GM23338 (cell line): Measurements from ENCODE around the gene ADAD2. TPM values are rescaled to one million over a fixed set of nuclear protein-coding genes. Genes with fewer than 3 reads are reported as not detected.

ENCODE experiments used
- ATAC-seq: fragments of 200-7000 bp; cut with Tn5 transposase; 3 replicates; pipeline ENCODE4 v1.9.1; 2020
- DNase-seq: peaks from one replicate; pipeline ENCODE4 v3.0.0-alpha.2; 2015; ENCODE audit warnings: low spot score
- H2AFZ ChIP-seq: fragments of 200-600 bp; sonication (generic); 2 replicates; pipeline ENCODE4 v1.8.0; 2016; ENCODE audit warnings: antibody characterized with exemption, mild to moderate bottlenecking, moderate library complexity
- H3F3A ChIP-seq: fragments of 200-600 bp; sonication (generic); replicated peaks from 2 replicates; pipeline ENCODE4 v1.8.0; 2017; ENCODE audit warnings: antibody characterized with exemption, mixed run types, low read depth
- H3K27ac ChIP-seq: fragments of 200-600 bp; sonication (generic); 2 replicates; pipeline ENCODE4 v1.6.1; 2016; ENCODE audit warnings: low read depth
- H3K27me3 ChIP-seq: fragments of 200-600 bp; sonication (generic); 2 replicates; pipeline ENCODE4 v1.8.0; 2016; ENCODE audit warnings: mild to moderate bottlenecking, mixed run types, moderate library complexity; ENCODE audit not compliant: insufficient read depth
- H3K36me3 ChIP-seq: fragments of 200-600 bp; sonication (generic); 2 replicates; pipeline ENCODE4 v1.8.0; 2016; ENCODE audit warnings: mild to moderate bottlenecking; ENCODE audit not compliant: insufficient read depth
- H3K4me1 ChIP-seq: fragments of 200-600 bp; sonication (generic); 2 replicates; pipeline ENCODE4 v1.8.0; 2016; ENCODE audit warnings: mild to moderate bottlenecking, moderate library complexity; ENCODE audit not compliant: insufficient read depth
- H3K4me2 ChIP-seq: fragments of 200-600 bp; sonication (generic); 2 replicates; pipeline ENCODE4 v1.7.1; 2017; ENCODE audit warnings: mixed run types
- H3K4me3 ChIP-seq: fragments of 200-600 bp; sonication (generic); 2 replicates; pipeline ENCODE4 v1.6.1; 2016; ENCODE audit warnings: mixed run types
- H3K79me2 ChIP-seq: fragments of 200-600 bp; sonication (generic); replicated peaks from 2 replicates; pipeline ENCODE4 v1.8.0; 2017; ENCODE audit warnings: mild to moderate bottlenecking; ENCODE audit not compliant: insufficient read depth
- H3K9me2 ChIP-seq: fragments of 200-600 bp; sonication (generic); 2 replicates; pipeline ENCODE4 v1.8.0; 2017; ENCODE audit not compliant: insufficient read depth
- H4K20me1 ChIP-seq: fragments of 200-600 bp; sonication (generic); replicated peaks from 2 replicates; pipeline ENCODE4 v1.8.0; 2017; ENCODE audit warnings: mild to moderate bottlenecking; ENCODE audit not compliant: insufficient read depth
- H3K27ac Mint-ChIP-seq: 2 replicates; pipeline ENCODE4 v1.8.0; 2020; ENCODE audit warnings: inconsistent platforms, mild to moderate bottlenecking, moderate library complexity, mixed read lengths
- H3K27me3 Mint-ChIP-seq: 3 replicates; pipeline ENCODE4 v1.8.0; 2022; ENCODE audit warnings: low read depth, mild to moderate bottlenecking, moderate library complexity, mixed read lengths, inconsistent platforms; ENCODE audit not compliant: insufficient read depth, poor library complexity
- H3K36me3 Mint-ChIP-seq: 3 replicates; pipeline ENCODE4 v1.8.0; 2021; ENCODE audit warnings: low read depth, mild to moderate bottlenecking, inconsistent platforms, moderate library complexity, mixed read lengths
- H3K4me1 Mint-ChIP-seq: 3 replicates; pipeline ENCODE4 v1.8.0; 2020; ENCODE audit warnings: mild to moderate bottlenecking, inconsistent platforms, mixed read lengths
- H3K4me3 Mint-ChIP-seq: 3 replicates; pipeline ENCODE4 v1.8.0; 2021; ENCODE audit warnings: moderate library complexity, mild to moderate bottlenecking, inconsistent platforms, mixed read lengths
- H3K9me3 Mint-ChIP-seq: 3 replicates; pipeline ENCODE4 v1.8.0; 2020; ENCODE audit warnings: moderate library complexity, mild to moderate bottlenecking, inconsistent platforms, mixed read lengths
- CTCF ChIP-seq, 2 experiments: fragments of 200-600 bp in 1 of 2; sonication (generic) in 1 of 2; conservative IDR thresholded peaks; 2 replicates each; pipeline versions ENCODE4 v1.5.1 to v1.6.1; 2016 to 2017; ENCODE audit warnings: antibody characterized with exemption in 2 of 2, low read depth in 2 of 2, mild to moderate bottlenecking in 2 of 2, moderate library complexity in 1 of 2
- ETS1 ChIP-seq: IDR thresholded peaks from 2 replicates; pipeline ENCODE4 v1.6.1; 2016; ENCODE audit warnings: antibody characterized with exemption
- EZH2 ChIP-seq: fragments of 200-600 bp; sonication (generic); IDR thresholded peaks from one replicate; pipeline ENCODE4 v1.8.0; 2017; ENCODE audit warnings: antibody characterized with exemption, mild to moderate bottlenecking, low read depth; ENCODE audit not compliant: unreplicated experiment
- EZH2phosphoT487 ChIP-seq: fragments of 200-600 bp; sonication (generic); IDR thresholded peaks from one replicate; pipeline ENCODE4 v1.8.1; 2018; ENCODE audit warnings: antibody characterized with exemption; ENCODE audit not compliant: unreplicated experiment
- JUNB ChIP-seq: IDR thresholded peaks from one replicate; pipeline ENCODE4 v1.6.1; 2016; ENCODE audit warnings: antibody characterized with exemption; ENCODE audit not compliant: unreplicated experiment
- REST ChIP-seq: IDR thresholded peaks from one replicate; pipeline ENCODE4 v1.6.1; 2018; ENCODE audit warnings: antibody characterized with exemption; ENCODE audit not compliant: unreplicated experiment
- STAT1 ChIP-seq: IDR thresholded peaks from one replicate; pipeline ENCODE4 v1.6.1; 2016; ENCODE audit warnings: antibody characterized with exemption; ENCODE audit not compliant: unreplicated experiment
- ZNF114 ChIP-seq: fragments of 250-450 bp; sonication (Bioruptor Pico); IDR thresholded peaks from 2 replicates; pipeline ENCODE4 v1.5.0; 2020; ENCODE audit warnings: mild to moderate bottlenecking, moderate library complexity
- ZNF331 ChIP-seq: fragments of 250-450 bp; sonication (Bioruptor Pico); IDR thresholded peaks from 2 replicates; pipeline ENCODE4 v1.5.0; 2020; ENCODE audit warnings: low read depth, mild to moderate bottlenecking, moderate library complexity
- polyA plus RNA-seq: library from polyadenylated mRNA; unstranded; fragments of >200 nt; fragmentation: Nextera tagmentation; extraction: Ambion mirVana; gene quantifications from 2 replicates; pipeline ENCODE4 v1.2.1, GENCODE V29; 2016
- total RNA-seq: library from RNA; depleted of rRNA; stranded (reverse); fragments of >200 nt; shearing (Covaris generic); gene quantifications from 2 replicates; pipeline ENCODE4 v1.2.3, GENCODE V29; 2014

ADAD2 gene
- total and polyA plus RNA-seq, 2 experiments from 2014 or later, result 1.6 to 4.5 TPM

GRCh38 chr16:84242839-84243238, 51.9 kb downstream of the ADAD2 start:
- TF ChIP-seq CTCF (conservative IDR thresholded peaks at IDR 0.05; ENCODE audit: low read depth in 2 of 2) (no peak), ETS1 (no peak), EZH2 (no peak), STAT1 (no peak), JUNB (no peak), ZNF114 (CRISPR knock-in tag) (no peak), REST (no peak), ZNF331 (CRISPR knock-in tag) (no peak)
- H3K79me2 ChIP-seq, result no peaks in the 10 kb centered on the region
- H3K4me2 ChIP-seq, result no peak overlapping the region
- peaks cover 11% of the 10 kb centered on the region for H3K9me3 Mint-ChIP-seq
- no peaks in the 10 kb centered on the region for H3F3A ChIP-seq
- no peaks in the 10 kb centered on the region for H3K36me3 ChIP-seq
- H3K27ac Mint-ChIP-seq, result no peak overlapping the region
- H3K36me3 Mint-ChIP-seq, result no peaks in the 10 kb centered on the region
- H4K20me1 ChIP-seq, result no peaks in the 10 kb centered on the region
- H3K4me1 Mint-ChIP-seq, result no peaks in the 10 kb centered on the region
- no peak overlapping the region for H3K4me3 Mint-ChIP-seq
- no peaks in the 10 kb centered on the region for H3K27me3 ChIP-seq
- no peak for DNase-seq
- no peak for ATAC-seq
- H3K4me3 ChIP-seq, result no peak overlapping the region
- H3K27me3 Mint-ChIP-seq, result peaks cover 4% of the 10 kb centered on the region
- H3K9me2 ChIP-seq, result 0 out of 2 replicates have a peak, but pooled peaks cover 2% of the 10 kb centered on the region
- no peaks in the 10 kb centered on the region for H3K4me1 ChIP-seq
- no peak overlapping the region for H3K27ac ChIP-seq
- no peak overlapping the region for H2AFZ ChIP-seq

GRCh38 chr16:84243732-84244131, 52.8 kb downstream of the ADAD2 start:
- Histone ChIP-seq H3K4me2 (no peak overlapping the region), H3K27ac (no peak overlapping the region), H3K9me2 (0 out of 2 replicates have a peak, but pooled peaks cover 2% of the 10 kb centered on the region), H3K79me2 (no peaks in the 10 kb centered on the region), H2AFZ (no peak overlapping the region), H4K20me1 (no peaks in the 10 kb centered on the region), H3K36me3 (no peaks in the 10 kb centered on the region), H3K4me3 (no peak overlapping the region), H3F3A (no peaks in the 10 kb centered on the region), H3K27me3 (no peaks in the 10 kb centered on the region), H3K4me1 (no peaks in the 10 kb centered on the region)
- Mint-ChIP-seq H3K27me3 (peaks cover 4% of the 10 kb centered on the region), H3K9me3 (peaks cover 11% of the 10 kb centered on the region), H3K4me3 (no peak overlapping the region), H3K36me3 (no peaks in the 10 kb centered on the region), H3K4me1 (no peaks in the 10 kb centered on the region), H3K27ac (no peak overlapping the region)
- ATAC-seq (no peak), DNase-seq (no peak)
- TF ChIP-seq ETS1 (no peak), EZH2phosphoT487 (no peak)
